ENCODE measurements around the gene DMRTA2. TPM values are rescaled to one million over a fixed set of nuclear protein-coding genes. Genes with fewer than 3 reads are reported as not detected.

The DMRTA2 gene
- total RNA-seq, 2 experiments from 2014 or later, result not detected

- Mint-ChIP-seq H3K27me3 (peaks cover 79% of the 10 kb centered on the region), H3K9me3 (no peaks in the 10 kb centered on the region), H3K4me1 (ENCODE audit: low read depth) (peaks cover 55% of the 10 kb centered on the region), H3K27ac (no peak overlapping the region), H3K36me3 (peaks cover 2% of the 10 kb centered on the region), H3K4me3 (no peak overlapping the region)
- ChIA-PET CTCF (no interaction called here), POLR2A (no interaction called here)
- no peak for DNase-seq
- intact Hi-C loops (cut with micrococcal nuclease), result loop anchor here (10.0 kb wide), 2 partner anchors 283 to 543 kb away; partner anchors contain the start of gene FAF1
These were observed 1.2 kb downstream of the DMRTA2 start for GRCh38 chr1:50421768-50422674.

GRCh38 chr1:50421366-50421748 is 1.9 kb downstream of the DMRTA2 start:
- intact Hi-C loops (cut with micrococcal nuclease), result loop anchor here (10.0 kb wide), 2 partner anchors 283 to 543 kb away; partner anchors contain the start of gene FAF1
- Mint-ChIP-seq H3K27ac (no peak overlapping the region), H3K9me3 (no peaks in the 10 kb centered on the region), H3K27me3 (peaks cover 82% of the 10 kb centered on the region), H3K4me3 (no peak overlapping the region), H3K4me1 (ENCODE audit: low read depth) (peaks cover 61% of the 10 kb centered on the region), H3K36me3 (peaks cover 2% of the 10 kb centered on the region)
- ChIA-PET CTCF (no interaction called here), POLR2A (no interaction called here)
- no peak for DNase-seq

- Mint-ChIP-seq H3K27me3 (peaks cover 80% of the 10 kb centered on the region), H3K36me3 (peaks cover 2% of the 10 kb centered on the region), H3K4me1 (ENCODE audit: low read depth) (peaks cover 61% of the 10 kb centered on the region), H3K27ac (no peak overlapping the region), H3K4me3 (no peak overlapping the region), H3K9me3 (no peaks in the 10 kb centered on the region)
- ChIA-PET POLR2A (no interaction called here), CTCF (no interaction called here)
- DNase-seq, result no peak
- intact Hi-C loops (cut with micrococcal nuclease), result loop anchor here (10.0 kb wide), 2 partner anchors 284 to 544 kb away; partner anchors contain the start of gene FAF1
These were observed 2.4 kb downstream of the DMRTA2 start for GRCh38 chr1:50420689-50421365.

- H3K4me1 Mint-ChIP-seq (ENCODE audit: low read depth), result peaks cover 56% of the 10 kb centered on the region
- H3K27me3 Mint-ChIP-seq, result peaks cover 78% of the 10 kb centered on the region
- H3K27ac Mint-ChIP-seq, result peak overlapping the region; percentile 9
- intact Hi-C loops (cut with micrococcal nuclease), result loop anchor here (10.0 kb wide), 2 partner anchors 285 to 545 kb away; partner anchors contain the start of gene FAF1
- CTCF ChIA-PET, result no interaction called here
- H3K9me3 Mint-ChIP-seq, result no peaks in the 10 kb centered on the region
- no peak for DNase-seq
- peaks cover 2% of the 10 kb centered on the region for H3K36me3 Mint-ChIP-seq
- no peak overlapping the region for H3K4me3 Mint-ChIP-seq
- POLR2A ChIA-PET, result no interaction called here
These were observed 3.2 kb downstream of the DMRTA2 start for GRCh38 chr1:50419907-50420677.

- intact Hi-C loops (cut with micrococcal nuclease), result no loop called here
- peaks cover 2% of the 10 kb centered on the region for H3K36me3 Mint-ChIP-seq
- H3K27ac Mint-ChIP-seq, result peak overlapping the region; percentile 9
- DNase-seq, result no peak
- H3K27me3 Mint-ChIP-seq, result peaks cover 78% of the 10 kb centered on the region
- POLR2A ChIA-PET, result no interaction called here
- CTCF ChIA-PET, result no interaction called here
- no peak overlapping the region for H3K4me3 Mint-ChIP-seq
- peaks cover 49% of the 10 kb centered on the region for H3K4me1 Mint-ChIP-seq (ENCODE audit: low read depth)
- no peaks in the 10 kb centered on the region for H3K9me3 Mint-ChIP-seq
These were observed 3.9 kb downstream of the DMRTA2 start for GRCh38 chr1:50419192-50419906.

GRCh38 chr1:50418600-50419109 is 4.6 kb downstream of the DMRTA2 start:
- intact Hi-C loops (cut with micrococcal nuclease), result no loop called here
- H3K27me3 Mint-ChIP-seq, result peaks cover 76% of the 10 kb centered on the region
- DNase-seq, result no peak
- no peaks in the 10 kb centered on the region for H3K36me3 Mint-ChIP-seq
- peaks cover 44% of the 10 kb centered on the region for H3K4me1 Mint-ChIP-seq (ENCODE audit: low read depth)
- no peak overlapping the region for H3K4me3 Mint-ChIP-seq
- CTCF ChIA-PET, result no interaction called here
- H3K9me3 Mint-ChIP-seq, result no peaks in the 10 kb centered on the region
- no peak overlapping the region for H3K27ac Mint-ChIP-seq
- POLR2A ChIA-PET, result no interaction called here

- Mint-ChIP-seq H3K27ac (no peak overlapping the region), H3K27me3 (peaks cover 75% of the 10 kb centered on the region), H3K9me3 (no peaks in the 10 kb centered on the region), H3K36me3 (no peaks in the 10 kb centered on the region), H3K4me1 (ENCODE audit: low read depth) (peaks cover 41% of the 10 kb centered on the region), H3K4me3 (no peak overlapping the region)
- intact Hi-C loops (cut with micrococcal nuclease), result no loop called here
- DNase-seq, result no peak
- CTCF ChIA-PET, result no interaction called here
- POLR2A ChIA-PET, result no interaction called here
These were observed 5.2 kb downstream of the DMRTA2 start for GRCh38 chr1:50417946-50418599.

GRCh38 chr1:50417507-50417906 is 5.7 kb downstream of the DMRTA2 start:
- no peak overlapping the region for H3K27ac Mint-ChIP-seq
- DNase-seq, result no peak
- intact Hi-C loops (cut with micrococcal nuclease), result no loop called here
- H3K9me3 Mint-ChIP-seq, result peaks cover 2% of the 10 kb centered on the region
- no peak overlapping the region for H3K4me3 Mint-ChIP-seq
- ChIA-PET CTCF (no interaction called here), POLR2A (no interaction called here)
- H3K4me1 Mint-ChIP-seq (ENCODE audit: low read depth), result peaks cover 36% of the 10 kb centered on the region
- H3K36me3 Mint-ChIP-seq, result no peaks in the 10 kb centered on the region
- H3K27me3 Mint-ChIP-seq, result peaks cover 72% of the 10 kb centered on the region

GRCh38 chr1:50416553-50417453 is 6.4 kb downstream of the DMRTA2 start:
- intact Hi-C loops (cut with micrococcal nuclease), result no loop called here
- Mint-ChIP-seq H3K4me1 (ENCODE audit: low read depth) (peaks cover 30% of the 10 kb centered on the region), H3K36me3 (no peaks in the 10 kb centered on the region), H3K4me3 (no peak overlapping the region), H3K27ac (no peak overlapping the region), H3K9me3 (peaks cover 2% of the 10 kb centered on the region), H3K27me3 (peaks cover 65% of the 10 kb centered on the region)
- CTCF ChIA-PET, result no interaction called here
- POLR2A ChIA-PET, result no interaction called here
- DNase-seq, result no peak

GRCh38 chr1:50416150-50416527 is 7.1 kb downstream of the DMRTA2 start:
- Mint-ChIP-seq H3K36me3 (no peaks in the 10 kb centered on the region), H3K4me1 (ENCODE audit: low read depth) (peaks cover 26% of the 10 kb centered on the region), H3K27ac (no peak overlapping the region), H3K27me3 (peaks cover 61% of the 10 kb centered on the region), H3K9me3 (peaks cover 2% of the 10 kb centered on the region), H3K4me3 (no peak overlapping the region)
- ChIA-PET POLR2A (no interaction called here), CTCF (interaction anchor here (0.6 kb wide), 1 partner anchor 14 kb away, joined by 3 read pairs; no protein-coding TSS in a partner anchor)
- intact Hi-C loops (cut with micrococcal nuclease), result no loop called here
- DNase-seq, result no peak

Data from activated CD4-positive, alpha-beta memory T cell treated with anti-CD3 and anti-CD28 coated beads for 36 hours (primary cell).